ENCODE data around the gene TMEM171.

The TMEM171 gene

GRCh38 chr5:73103870-73104299 lies 16.5 kb upstream of the TMEM171 start:
- FAIRE-seq (no peak), DNase-seq (ENCODE audit: insufficient read length, low spot score) (no peak)
- no peak for TF ChIP-seq POLR2A (IDR thresholded peaks at IDR 0.05; ENCODE audit: low read depth, low read length)
- no peak for TF ChIP-seq TAF1 (IDR thresholded peaks at IDR 0.05; ENCODE audit: low read depth, low read length)
- no peak for TF ChIP-seq PAX5 (IDR thresholded peaks at IDR 0.05; ENCODE audit: insufficient read depth, low read length, severe bottlenecking)
- TF ChIP-seq SPI1 (IDR thresholded peaks at IDR 0.05; ENCODE audit: low read depth, low read length) = no peak
- TF ChIP-seq POU2F2 (IDR thresholded peaks at IDR 0.05; ENCODE audit: low read depth, low read length) = no peak
- no peak for TF ChIP-seq POLR2AphosphoS5 (IDR thresholded peaks at IDR 0.05; ENCODE audit: low read depth, low read length)

DNA sequence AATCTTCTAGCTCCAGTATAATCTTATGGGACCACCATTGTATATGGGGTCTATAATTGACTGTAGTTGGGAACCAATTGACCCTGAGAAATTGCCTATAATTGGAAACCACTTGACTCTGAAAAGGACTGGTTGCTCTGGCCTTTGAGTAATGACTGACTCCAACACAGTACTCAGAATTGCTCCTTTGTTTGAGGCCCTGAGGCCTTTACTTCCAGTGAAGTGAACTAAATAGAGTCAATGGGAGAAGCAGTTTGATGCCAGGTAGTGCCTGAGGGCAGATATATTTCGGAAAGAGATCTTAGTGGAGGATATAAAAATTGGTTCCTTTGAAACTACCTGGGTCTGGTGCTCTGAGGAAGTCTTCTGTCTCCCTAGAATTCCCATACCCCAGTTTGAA lies 16.0 kb upstream of the TMEM171 start:
- DNase-seq (ENCODE audit: insufficient read length, low spot score) = no peak
- TF ChIP-seq POLR2AphosphoS5 (IDR thresholded peaks at IDR 0.05; ENCODE audit: low read depth, low read length) = no peak
- no peak for TF ChIP-seq POU2F2 (IDR thresholded peaks at IDR 0.05; ENCODE audit: low read depth, low read length)
- no peak for TF ChIP-seq SPI1 (IDR thresholded peaks at IDR 0.05; ENCODE audit: low read depth, low read length)
- TF ChIP-seq PAX5 (IDR thresholded peaks at IDR 0.05; ENCODE audit: insufficient read depth, low read length, severe bottlenecking) = no peak
- TF ChIP-seq TAF1 (IDR thresholded peaks at IDR 0.05; ENCODE audit: low read depth, low read length) = no peak
- TF ChIP-seq POLR2A (IDR thresholded peaks at IDR 0.05; ENCODE audit: low read depth, low read length) = no peak
- no peak for FAIRE-seq

DNA sequence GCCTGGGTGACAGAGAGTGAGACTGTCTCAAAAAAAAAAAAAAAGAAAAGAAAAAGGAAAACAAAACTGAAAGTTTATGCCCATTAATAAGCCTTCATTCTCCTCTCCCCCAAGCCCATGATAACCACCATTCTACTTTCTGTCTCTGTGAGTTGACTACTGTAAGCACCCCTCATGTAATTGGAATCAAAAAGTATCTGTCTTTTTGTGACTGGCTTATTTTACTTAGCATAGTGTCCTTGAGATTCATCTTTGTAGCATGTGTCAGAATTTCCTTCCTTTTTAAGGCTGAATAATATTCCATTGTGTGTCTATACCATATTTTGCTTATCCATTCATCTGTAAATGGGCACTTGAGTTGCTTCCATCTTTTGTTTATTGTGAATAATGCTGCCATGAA lies 14.0 kb upstream of the TMEM171 start:
- FAIRE-seq = no peak
- no peak for DNase-seq (ENCODE audit: insufficient read length, low spot score)
- no peak for TF ChIP-seq SPI1 (IDR thresholded peaks at IDR 0.05; ENCODE audit: low read depth, low read length)
- no peak for TF ChIP-seq PAX5 (IDR thresholded peaks at IDR 0.05; ENCODE audit: insufficient read depth, low read length, severe bottlenecking)
- TF ChIP-seq POLR2A (IDR thresholded peaks at IDR 0.05; ENCODE audit: low read depth, low read length) = no peak
- TF ChIP-seq POU2F2 (IDR thresholded peaks at IDR 0.05; ENCODE audit: low read depth, low read length) = no peak
- no peak for TF ChIP-seq TAF1 (IDR thresholded peaks at IDR 0.05; ENCODE audit: low read depth, low read length)
- TF ChIP-seq POLR2AphosphoS5 (IDR thresholded peaks at IDR 0.05; ENCODE audit: low read depth, low read length) = no peak

DNA sequence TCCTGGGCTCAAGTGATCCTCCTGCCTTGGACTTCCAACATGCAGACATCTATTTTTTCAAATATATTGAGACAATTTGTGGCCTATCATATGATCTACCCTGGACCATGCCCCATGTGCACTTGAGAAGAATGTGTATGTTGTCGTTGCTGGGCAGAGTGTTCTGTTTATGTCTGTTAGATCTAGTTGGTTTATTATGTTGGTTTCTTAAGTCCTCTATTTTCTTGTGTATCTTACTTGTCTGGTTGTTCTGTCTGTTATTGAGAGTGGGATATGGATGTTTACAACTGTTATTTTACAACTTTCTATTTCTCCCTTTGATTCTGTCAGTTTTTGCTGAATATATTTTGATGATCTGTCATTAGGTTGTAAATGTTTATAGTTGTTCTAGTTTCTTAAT lies 10.2 kb upstream of the TMEM171 start:
- TF ChIP-seq POLR2A (IDR thresholded peaks at IDR 0.05; ENCODE audit: low read depth, low read length) = no peak
- DNase-seq (ENCODE audit: insufficient read length, low spot score) (no peak), FAIRE-seq (no peak)

DNA sequence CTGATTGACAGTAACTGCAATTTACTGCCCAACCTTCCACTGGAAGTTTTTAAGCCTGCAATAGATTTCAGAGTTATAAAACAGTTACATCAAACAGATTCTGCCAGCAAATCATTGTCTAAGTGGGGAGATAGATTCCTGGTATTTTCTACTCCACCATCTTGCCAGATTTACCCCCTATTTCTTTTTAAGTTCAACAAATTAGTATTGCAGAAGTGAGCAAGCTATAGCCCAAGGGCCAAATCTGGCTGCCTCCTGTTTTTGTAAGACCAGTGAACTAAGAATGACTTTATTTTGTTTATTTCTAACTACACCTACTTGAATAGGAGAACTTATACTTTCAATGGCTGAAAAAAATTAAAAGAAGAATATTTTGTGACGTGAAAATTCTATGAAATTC lies 8.8 kb upstream of the TMEM171 start:
- no peak for DNase-seq (ENCODE audit: insufficient read length, low spot score)
- TF ChIP-seq TAF1 (IDR thresholded peaks at IDR 0.05; ENCODE audit: low read depth, low read length) (no peak), POLR2AphosphoS5 (IDR thresholded peaks at IDR 0.05; ENCODE audit: low read depth, low read length) (no peak), POLR2A (IDR thresholded peaks at IDR 0.05; ENCODE audit: low read depth, low read length) (no peak), POU2F2 (IDR thresholded peaks at IDR 0.05; ENCODE audit: low read depth, low read length) (no peak), SPI1 (IDR thresholded peaks at IDR 0.05; ENCODE audit: low read depth, low read length) (no peak), PAX5 (IDR thresholded peaks at IDR 0.05; ENCODE audit: insufficient read depth, low read length, severe bottlenecking) (no peak)

DNA sequence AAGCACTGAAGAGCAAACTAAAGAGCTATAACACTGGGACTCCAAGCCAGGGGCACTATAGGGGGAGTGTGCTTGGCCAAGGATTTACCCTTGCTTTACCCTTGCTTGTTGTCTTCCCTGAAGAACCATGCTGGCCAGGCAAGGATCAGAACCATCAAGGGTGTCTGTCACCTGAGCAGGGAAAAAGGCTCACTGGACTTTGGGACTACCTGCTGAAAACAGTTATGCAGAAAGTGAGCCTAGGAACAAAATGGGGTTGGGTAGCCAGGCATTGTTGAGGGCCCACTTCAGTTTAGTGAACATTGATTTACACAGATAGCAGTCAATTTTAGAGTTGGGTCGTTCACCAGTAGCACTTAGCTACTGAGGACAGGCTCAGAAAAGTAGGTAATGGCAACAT lies 8.0 kb upstream of the TMEM171 start:
- FAIRE-seq (no peak), DNase-seq (ENCODE audit: insufficient read length, low spot score) (no peak)
- TF ChIP-seq SPI1 (IDR thresholded peaks at IDR 0.05; ENCODE audit: low read depth, low read length) (no peak), POLR2A (IDR thresholded peaks at IDR 0.05; ENCODE audit: low read depth, low read length) (no peak), POLR2AphosphoS5 (IDR thresholded peaks at IDR 0.05; ENCODE audit: low read depth, low read length) (no peak), PAX5 (IDR thresholded peaks at IDR 0.05; ENCODE audit: insufficient read depth, low read length, severe bottlenecking) (no peak), POU2F2 (IDR thresholded peaks at IDR 0.05; ENCODE audit: low read depth, low read length) (no peak), TAF1 (IDR thresholded peaks at IDR 0.05; ENCODE audit: low read depth, low read length) (no peak)

More for the DNA sequence above, 8.8 kb upstream of the TMEM171 start:
- no peak for FAIRE-seq

GRCh38 chr5:73114044-73114688 lies 6.2 kb upstream of the TMEM171 start:
- no peak for FAIRE-seq
- no peak for DNase-seq (ENCODE audit: insufficient read length, low spot score)
- TF ChIP-seq SPI1 (IDR thresholded peaks at IDR 0.05; ENCODE audit: low read depth, low read length) (no peak), POLR2A (IDR thresholded peaks at IDR 0.05; ENCODE audit: low read depth, low read length) (no peak), PAX5 (IDR thresholded peaks at IDR 0.05; ENCODE audit: insufficient read depth, low read length, severe bottlenecking) (no peak), TAF1 (IDR thresholded peaks at IDR 0.05; ENCODE audit: low read depth, low read length) (no peak), POU2F2 (IDR thresholded peaks at IDR 0.05; ENCODE audit: low read depth, low read length) (no peak), POLR2AphosphoS5 (IDR thresholded peaks at IDR 0.05; ENCODE audit: low read depth, low read length) (no peak)

- FAIRE-seq (no peak), DNase-seq (ENCODE audit: insufficient read length, low spot score) (no peak)
- TF ChIP-seq SPI1 (IDR thresholded peaks at IDR 0.05; ENCODE audit: low read depth, low read length) (no peak), POLR2AphosphoS5 (IDR thresholded peaks at IDR 0.05; ENCODE audit: low read depth, low read length) (no peak), TAF1 (IDR thresholded peaks at IDR 0.05; ENCODE audit: low read depth, low read length) (no peak), POU2F2 (IDR thresholded peaks at IDR 0.05; ENCODE audit: low read depth, low read length) (no peak), POLR2A (IDR thresholded peaks at IDR 0.05; ENCODE audit: low read depth, low read length) (no peak), PAX5 (IDR thresholded peaks at IDR 0.05; ENCODE audit: insufficient read depth, low read length, severe bottlenecking) (no peak)
These were observed 4.8 kb upstream of the TMEM171 start for GRCh38 chr5:73115399-73116051.

DNA sequence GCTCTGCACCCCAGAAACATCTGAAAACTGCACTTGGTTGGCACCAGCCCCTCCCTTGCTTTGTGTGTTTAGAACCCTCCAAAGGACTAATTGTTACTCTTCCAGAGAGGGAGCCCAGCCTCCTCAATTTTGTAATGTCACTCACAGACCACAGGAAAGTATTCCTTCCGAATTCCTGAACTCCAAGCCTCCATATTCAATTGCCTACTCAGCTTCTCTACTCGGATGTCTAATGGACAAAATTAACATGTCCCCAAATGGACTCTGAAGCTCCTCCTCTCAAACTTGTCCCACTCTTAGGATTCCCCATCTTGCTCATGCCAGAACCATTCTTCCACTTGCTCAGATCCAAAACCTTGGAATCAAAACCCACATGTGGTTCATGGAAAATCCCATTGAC lies 3.9 kb upstream of the TMEM171 start:
- DNase-seq (ENCODE audit: insufficient read length, low spot score) (no peak), FAIRE-seq (no peak)
- TF ChIP-seq TAF1 (IDR thresholded peaks at IDR 0.05; ENCODE audit: low read depth, low read length) (no peak), POLR2AphosphoS5 (IDR thresholded peaks at IDR 0.05; ENCODE audit: low read depth, low read length) (no peak)

All from GM12891 (cell line).